HEK293T (cell line): ENCODE measurements around the gene FHOD1.

Experiments used
- CTCF ChIA-PET: fragments of 350-600 bp; formaldehyde crosslinking; extraction: SDS; loops from one replicate; lab custom pipeline; 2021; ENCODE audit warnings: antibody characterized with exemption, inconsistent platforms; lab: Yijun Ruan, JAX
- POLR2A ChIA-PET: fragments of 350-600 bp; formaldehyde crosslinking; extraction: SDS; loops from one replicate; lab custom pipeline; 2020; ENCODE audit warnings: antibody characterized with exemption, inconsistent platforms; lab: Yijun Ruan, JAX
- DNase-seq: peaks from one replicate; pipeline ENCODE4 v3.0.0; 2012; ENCODE audit warnings: mixed read lengths; ENCODE audit errors: extremely low spot score
- BHLHE40 ChIP-seq: fragments of 450-650 bp; IDR thresholded peaks from 2 replicates; pipeline ENCODE4 v1.6.1; 2016; ENCODE audit warnings: mild to moderate bottlenecking, moderate library complexity, borderline replicate concordance
- CTBP1 ChIP-seq: fragments of 450-650 bp; IDR thresholded peaks from 2 replicates; pipeline ENCODE4 v1.6.1; 2016; ENCODE audit warnings: borderline replicate concordance
- ELF4 ChIP-seq: fragments of 450-650 bp; IDR thresholded peaks from 2 replicates; pipeline ENCODE4 v1.6.1; 2017; ENCODE audit warnings: antibody characterized with exemption
- FOXA1 ChIP-seq: fragments of 450-650 bp; IDR thresholded peaks from 2 replicates; pipeline ENCODE4 v1.6.1; 2016; ENCODE audit warnings: mild to moderate bottlenecking
- FOXK2 ChIP-seq: fragments of 450-650 bp; IDR thresholded peaks from 2 replicates; pipeline ENCODE4 v1.6.1; 2016; ENCODE audit warnings: mild to moderate bottlenecking
- FOXM1 ChIP-seq: fragments of 450-650 bp; IDR thresholded peaks from 2 replicates; pipeline ENCODE4 v1.6.1; 2017; ENCODE audit warnings: mild to moderate bottlenecking, borderline replicate concordance
- HDGF ChIP-seq: fragments of 450-650 bp; IDR thresholded peaks from 2 replicates; pipeline ENCODE4 v1.6.1; 2017; ENCODE audit warnings: antibody characterized with exemption, borderline replicate concordance
- L3MBTL2 ChIP-seq: fragments of 450-650 bp; conservative IDR thresholded peaks from 2 replicates; pipeline ENCODE4 v1.6.1; 2016; ENCODE audit warnings: mild to moderate bottlenecking
- LEF1 ChIP-seq: fragments of 450-650 bp; IDR thresholded peaks from 2 replicates; pipeline ENCODE4 v1.6.1; 2017; ENCODE audit warnings: mild to moderate bottlenecking, borderline replicate concordance
- NFRKB ChIP-seq: fragments of 450-650 bp; IDR thresholded peaks from 2 replicates; pipeline ENCODE4 v1.6.1; 2016; ENCODE audit warnings: mild to moderate bottlenecking, moderate library complexity
- PKNOX1 ChIP-seq: fragments of 450-650 bp; IDR thresholded peaks from 2 replicates; pipeline ENCODE4 v1.6.1; 2016
- SP1 ChIP-seq: fragments of 450-650 bp; IDR thresholded peaks from 2 replicates; pipeline ENCODE4 v1.6.1; 2017
- SUZ12 ChIP-seq: fragments of 450-650 bp; IDR thresholded peaks from 2 replicates; pipeline ENCODE4 v1.6.1; 2016; ENCODE audit warnings: mild to moderate bottlenecking
- TARDBP ChIP-seq: fragments of 450-650 bp; IDR thresholded peaks from 2 replicates; pipeline ENCODE4 v1.6.1; 2016
- ZNF384 ChIP-seq: fragments of 450-650 bp; IDR thresholded peaks from 2 replicates; pipeline ENCODE4 v1.6.1; 2016

FHOD1 gene

GRCh38 chr16:67277999-67278772 is 30.9 kb upstream of the FHOD1 start:
- POLR2A ChIA-PET = interaction anchor here (0.6 to 1.3 kb wide), 4 partner anchors 10 to 60 kb away, joined by 3 read pairs; partner anchors contain the start of gene TMEM208
- DNase-seq = no peak

GRCh38 chr16:67277294-67277998 is 30.2 kb upstream of the FHOD1 start:
- CTCF ChIA-PET = interaction anchor here (1.5 kb wide), 1 partner anchor 17 kb away, joined by 4 read pairs; no protein-coding TSS in a partner anchor
- DNase-seq = no peak
- POLR2A ChIA-PET = interaction anchor here (1.2 kb wide), 1 partner anchor 9 kb away, joined by 3 read pairs; no protein-coding TSS in a partner anchor
- TF ChIP-seq LEF1 (no peak), CTBP1 (no peak), SUZ12 (no peak), HDGF (no peak), ZNF384 (no peak), NFRKB (no peak), PKNOX1 (no peak)

More at GRCh38 chr16:67277999-67278772, 30.9 kb upstream of the FHOD1 start:
- CTCF ChIA-PET = interaction anchor here (0.9 to 1.5 kb wide), 5 partner anchors 13 to 139 kb away, joined by 3 to 5 read pairs (median 4); partner anchors contain the start of genes KCTD19, LRRC36 and ZDHHC1
- TF ChIP-seq SP1 (no peak), FOXM1 (no peak), ZNF384 (no peak), PKNOX1 (no peak), CTBP1 (no peak), ELF4 (no peak), SUZ12 (no peak), LEF1 (no peak)

- no peak for TF ChIP-seq ZNF384
- no peak for TF ChIP-seq SUZ12
- TF ChIP-seq LEF1 = no peak
- no peak for TF ChIP-seq SP1
- no peak for TF ChIP-seq L3MBTL2
- TF ChIP-seq FOXA1 = no peak
- ChIA-PET CTCF (no interaction called here), POLR2A (no interaction called here)
- no peak for DNase-seq
Observed at GRCh38 chr16:67275321-67275720, 28.0 kb upstream of the FHOD1 start.

DNA sequence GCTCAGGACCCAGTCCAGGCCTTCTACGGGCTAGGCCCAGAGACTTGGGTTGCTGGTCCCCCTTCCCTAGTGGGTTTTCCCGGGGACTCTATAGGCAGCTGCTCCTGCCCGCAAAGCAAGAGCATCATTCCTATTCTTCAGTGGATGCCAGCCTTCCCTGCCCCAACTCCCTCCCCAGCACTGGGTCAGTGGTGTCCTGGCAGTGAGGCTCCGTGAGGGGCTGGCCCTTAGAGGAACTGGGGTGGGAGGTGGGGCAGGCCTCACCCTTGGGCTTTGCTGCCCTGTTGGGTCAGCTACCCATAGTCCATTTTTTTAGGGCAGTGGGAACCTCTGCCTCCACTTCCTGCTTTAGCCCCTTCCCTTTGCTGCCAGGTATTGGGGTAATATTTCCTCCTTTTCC is 24.2 kb upstream of the FHOD1 start:
- TF ChIP-seq FOXK2 (no peak), ELF4 (no peak), FOXM1 (no peak)
- CTCF ChIA-PET = interaction anchor here (0.8 kb wide), 1 partner anchor 11 kb away, joined by 3 read pairs; no protein-coding TSS in a partner anchor
- DNase-seq = no peak
- POLR2A ChIA-PET = interaction anchor here (1.1 kb wide), 1 partner anchor 12 kb away, joined by 3 read pairs; no protein-coding TSS in a partner anchor

- TF ChIP-seq L3MBTL2 (no peak), CTBP1 (no peak), BHLHE40 (no peak)
- ChIA-PET POLR2A (interaction anchor here (1.1 kb wide), 1 partner anchor 11 kb away, joined by 3 read pairs; no protein-coding TSS in a partner anchor), CTCF (interaction anchor here (0.8 kb wide), 1 partner anchor 10 kb away, joined by 3 read pairs; no protein-coding TSS in a partner anchor)
- no peak for DNase-seq
Observed at GRCh38 chr16:67270931-67271338, 23.7 kb upstream of the FHOD1 start.

DNA sequence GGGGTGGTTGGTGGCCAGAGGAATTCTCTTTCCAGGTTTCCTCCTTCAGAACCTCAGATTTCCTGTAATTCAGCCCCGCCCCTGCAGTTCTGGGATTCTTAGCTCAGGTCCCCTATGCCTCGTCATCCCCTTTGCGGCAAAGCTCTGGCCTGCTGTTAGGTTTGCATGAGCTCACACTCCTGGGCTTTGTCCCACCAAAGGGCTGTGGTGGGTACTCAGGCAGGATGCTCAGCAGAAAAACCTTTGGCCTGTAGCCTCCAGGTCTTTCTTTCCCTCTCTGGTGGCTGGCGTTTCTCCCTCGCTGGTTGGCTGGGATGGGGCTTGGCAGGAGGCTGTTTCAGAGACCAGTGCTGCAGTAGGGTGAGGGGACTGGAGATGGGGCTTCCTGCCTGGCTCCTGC is 22.5 kb upstream of the FHOD1 start:
- ChIA-PET CTCF (interaction anchor here (0.6 kb wide), 1 partner anchor 11 kb away, joined by 4 read pairs; no protein-coding TSS in a partner anchor), POLR2A (interaction anchor here (0.7 kb wide), 1 partner anchor 22 kb away, joined by 3 read pairs; no protein-coding TSS in a partner anchor)
- no peak for DNase-seq
- TF ChIP-seq TARDBP = no peak

DNA sequence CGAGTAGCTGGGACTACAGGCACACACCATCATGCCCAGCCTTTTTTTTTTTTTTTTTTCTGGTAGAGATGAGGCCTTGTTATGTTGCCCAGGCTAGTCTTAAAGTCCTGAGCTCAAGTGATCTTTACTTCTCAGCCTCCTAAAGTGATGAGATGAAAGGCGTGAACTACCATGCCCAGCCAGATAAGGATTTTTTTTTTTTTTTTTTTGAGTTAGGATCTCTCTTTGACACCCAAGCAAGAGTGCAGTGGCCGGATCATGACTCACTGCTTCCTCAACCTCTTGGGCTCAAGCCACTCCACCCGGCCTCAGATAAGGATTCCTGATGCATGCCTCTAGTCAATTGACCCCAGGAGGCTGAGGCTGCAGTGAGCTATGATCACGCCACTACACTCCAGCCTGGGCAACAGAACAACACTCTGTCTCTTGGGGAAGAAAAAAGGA is 20.9 kb upstream of the FHOD1 start:
- POLR2A ChIA-PET = interaction anchor here (1.3 kb wide), 2 partner anchors 10 kb away, joined by 3 read pairs; no protein-coding TSS in a partner anchor
- no peak for DNase-seq
- TF ChIP-seq NFRKB (no peak), ZNF384 (no peak), TARDBP (no peak), LEF1 (no peak), HDGF (no peak)
- CTCF ChIA-PET = interaction anchor here (0.7 kb wide), 1 partner anchor 39 kb away, joined by 5 read pairs; no protein-coding TSS in a partner anchor
